ENCODE data around the gene PBX4. TPM values are rescaled to one million over a fixed set of nuclear protein-coding genes. Genes with fewer than 3 reads are reported as not detected.

PBX4 gene
- total and polyA plus RNA-seq, 2 experiments from 2014 or later = 2.6 to 4.1 TPM

GRCh38 chr19:19662871-19663255 is 44.4 kb upstream of the PBX4 start (continued):
- TF ChIP-seq ZNF462 (CRISPR knock-in tag; IDR thresholded peaks at IDR 0.05) = no peak
- TF ChIP-seq STAT1 (IDR thresholded peaks at IDR 0.05; ENCODE audit: unreplicated experiment) = no peak
- TF ChIP-seq ZNF331 (CRISPR knock-in tag; IDR thresholded peaks at IDR 0.05; ENCODE audit: low read depth) = no peak
- no peak for TF ChIP-seq ZNF114 (CRISPR knock-in tag; IDR thresholded peaks at IDR 0.05)
- TF ChIP-seq CREB1 (CRISPR knock-in tag; IDR thresholded peaks at IDR 0.05; ENCODE audit: low read depth) = no peak
- TF ChIP-seq NANOG (IDR thresholded peaks at IDR 0.05; ENCODE audit: borderline replicate concordance) = no peak
- TF ChIP-seq, protein P1, sequence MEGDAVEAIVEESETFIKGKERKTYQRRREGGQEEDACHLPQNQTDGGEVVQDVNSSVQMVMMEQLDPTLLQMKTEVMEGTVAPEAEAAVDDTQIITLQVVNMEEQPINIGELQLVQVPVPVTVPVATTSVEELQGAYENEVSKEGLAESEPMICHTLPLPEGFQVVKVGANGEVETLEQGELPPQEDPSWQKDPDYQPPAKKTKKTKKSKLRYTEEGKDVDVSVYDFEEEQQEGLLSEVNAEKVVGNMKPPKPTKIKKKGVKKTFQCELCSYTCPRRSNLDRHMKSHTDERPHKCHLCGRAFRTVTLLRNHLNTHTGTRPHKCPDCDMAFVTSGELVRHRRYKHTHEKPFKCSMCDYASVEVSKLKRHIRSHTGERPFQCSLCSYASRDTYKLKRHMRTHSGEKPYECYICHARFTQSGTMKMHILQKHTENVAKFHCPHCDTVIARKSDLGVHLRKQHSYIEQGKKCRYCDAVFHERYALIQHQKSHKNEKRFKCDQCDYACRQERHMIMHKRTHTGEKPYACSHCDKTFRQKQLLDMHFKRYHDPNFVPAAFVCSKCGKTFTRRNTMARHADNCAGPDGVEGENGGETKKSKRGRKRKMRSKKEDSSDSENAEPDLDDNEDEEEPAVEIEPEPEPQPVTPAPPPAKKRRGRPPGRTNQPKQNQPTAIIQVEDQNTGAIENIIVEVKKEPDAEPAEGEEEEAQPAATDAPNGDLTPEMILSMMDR (conservative IDR thresholded peaks at IDR 0.05; ENCODE audit: low read depth in 2 of 2) = no peak
- TF ChIP-seq REST (IDR thresholded peaks at IDR 0.05; ENCODE audit: unreplicated experiment) = no peak

All from GM23338 (cell line).